SW 1271 (cell line): ENCODE data around the gene ACAD11.
"Not testable (repeated sequence)": the region's sequence is repeated elsewhere in the genome, so short reads cannot be mapped to it uniquely, and the experiment has no call there.

Experiments used
- DNase-seq, 2 experiments: peaks; one replicate each; lab custom pipeline; 2025; lab: John Stamatoyannopoulos, UW

The ACAD11 gene

DNA sequence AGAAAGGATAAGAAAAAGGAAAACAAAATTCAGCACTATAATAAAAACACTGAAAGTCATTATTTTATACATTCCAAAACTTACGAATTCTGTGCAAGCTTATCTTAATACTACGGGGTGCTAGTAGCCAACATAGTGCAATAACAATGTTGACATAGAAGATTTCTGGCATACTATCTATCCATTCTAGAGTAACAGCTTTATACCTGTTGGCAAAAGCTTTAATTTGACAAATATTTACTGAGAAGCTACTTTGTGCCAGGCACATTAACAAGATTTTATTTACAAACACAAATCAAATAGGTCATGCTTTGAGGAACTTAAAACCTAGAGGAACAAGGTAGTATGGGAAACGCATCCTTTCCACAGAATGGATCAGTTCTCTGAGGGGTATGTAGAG, 61.4 kb downstream of the ACAD11 start:
- no peak for DNase-seq

DNA sequence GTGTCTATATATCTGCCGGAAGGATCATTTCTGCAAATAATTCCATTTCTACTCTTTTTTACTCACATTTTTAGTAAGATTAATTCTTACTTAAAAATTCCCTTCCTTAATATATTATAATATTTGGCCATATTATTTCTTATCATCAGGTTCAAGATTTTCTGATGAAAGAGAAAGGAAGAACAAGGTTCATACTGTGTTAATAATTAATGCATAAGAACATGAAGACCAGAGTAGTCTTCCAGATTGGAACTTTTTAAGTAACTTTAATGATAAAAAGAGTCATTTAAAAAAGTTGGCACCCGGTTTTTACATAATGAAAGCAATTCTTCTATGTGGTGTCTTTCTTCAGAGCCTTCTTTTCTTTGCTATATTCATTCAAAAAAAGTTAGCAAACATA, 61.9 kb downstream of the ACAD11 start:
- DNase-seq = no peak

DNA sequence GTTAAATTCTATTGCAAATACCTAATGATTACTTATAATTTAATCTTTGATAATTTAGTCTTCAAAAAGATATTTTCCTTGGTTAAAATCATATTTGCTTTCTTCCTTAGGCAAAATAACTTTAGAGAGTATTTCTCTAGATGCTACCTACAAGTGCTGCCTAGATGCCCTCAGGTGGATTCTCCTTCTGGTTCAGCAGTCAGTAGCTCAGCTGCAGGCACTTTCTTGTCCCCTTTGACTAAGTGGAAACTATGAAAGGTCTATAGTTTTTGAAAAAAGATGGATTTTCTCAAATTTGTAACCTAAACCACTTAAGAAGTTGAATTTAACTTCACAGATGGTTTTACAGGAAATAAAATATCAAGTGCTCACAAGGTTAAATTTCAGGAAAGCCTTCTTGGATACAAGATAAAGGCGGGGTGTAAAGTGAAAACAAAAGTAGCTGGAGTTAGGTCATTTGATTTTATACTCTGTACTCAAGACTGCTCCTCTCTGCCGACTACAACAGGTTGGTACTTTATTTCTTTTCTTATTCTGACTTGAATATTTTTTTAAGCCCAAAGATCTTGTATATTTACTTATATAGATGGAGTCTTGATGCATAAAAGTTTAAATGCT, 62.7 kb downstream of the ACAD11 start, which contains the start of gene ACKR4:
TSS of gene ACKR4 (plus strand) at position 455 of the 618 bp plus-strand sequence. CDS start 3,128 bp downstream, outside the sequence.
- no peak for DNase-seq

DNA sequence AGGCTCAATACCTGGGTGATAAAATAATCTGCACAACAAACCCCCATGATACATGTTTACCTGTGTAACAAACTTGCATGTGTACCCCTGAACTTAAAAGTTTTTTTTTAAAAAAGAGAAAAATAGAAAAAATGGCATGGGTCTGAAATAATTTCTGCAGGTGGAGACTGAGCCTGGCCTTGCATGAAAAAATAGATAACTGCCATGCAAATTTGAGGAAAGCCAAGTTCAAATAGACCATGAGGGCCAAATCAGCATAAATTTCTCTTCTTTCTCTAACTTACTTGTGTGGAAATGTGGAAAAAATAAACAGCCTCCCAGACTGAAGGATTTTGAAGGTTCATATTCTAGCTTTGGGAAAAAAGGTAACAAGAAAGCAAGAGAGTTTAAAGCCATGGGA, 63.3 kb downstream of the ACAD11 start:
- no peak for DNase-seq

DNA sequence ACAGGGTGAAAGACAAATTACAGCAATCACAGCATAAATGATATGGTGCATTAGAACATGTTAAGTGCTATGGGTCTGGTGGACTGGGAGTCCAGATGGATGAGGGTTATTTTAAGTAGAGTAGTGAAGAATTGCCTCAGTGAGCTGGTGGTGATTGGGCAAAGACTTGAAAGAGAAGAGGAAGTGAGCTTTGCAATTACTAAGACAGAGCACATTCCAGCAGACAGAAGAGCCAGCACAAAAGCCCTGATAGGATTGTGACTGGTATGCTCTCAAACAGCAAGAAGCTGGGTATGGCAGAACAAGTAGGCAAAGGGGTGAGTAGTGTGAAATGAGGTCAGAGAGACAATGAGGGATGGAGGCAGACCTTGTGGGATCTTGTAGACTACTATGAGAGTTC, 64.6 kb downstream of the ACAD11 start:
- peak in 1 of 2 experiments; percentile 5 for DNase-seq

DNA sequence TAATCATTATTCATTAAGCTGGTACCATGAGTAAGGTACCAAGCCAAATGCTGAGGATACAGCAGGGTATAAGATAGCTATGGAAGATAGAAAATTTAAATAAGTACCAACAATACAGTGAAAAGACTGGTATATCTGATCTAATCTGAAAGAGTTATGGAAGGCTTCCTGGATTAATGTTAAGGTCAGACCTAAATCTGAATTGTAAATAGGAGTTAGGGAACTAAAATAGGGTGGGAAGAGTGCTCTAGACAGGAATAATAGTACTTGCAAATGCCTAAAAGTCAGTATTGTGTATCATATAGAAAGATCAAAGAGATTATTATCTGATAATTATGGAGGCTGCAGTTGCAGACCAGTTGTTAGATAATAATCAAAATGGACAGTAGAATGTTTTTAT, 65.1 kb downstream of the ACAD11 start:
- DNase-seq = no peak

DNA sequence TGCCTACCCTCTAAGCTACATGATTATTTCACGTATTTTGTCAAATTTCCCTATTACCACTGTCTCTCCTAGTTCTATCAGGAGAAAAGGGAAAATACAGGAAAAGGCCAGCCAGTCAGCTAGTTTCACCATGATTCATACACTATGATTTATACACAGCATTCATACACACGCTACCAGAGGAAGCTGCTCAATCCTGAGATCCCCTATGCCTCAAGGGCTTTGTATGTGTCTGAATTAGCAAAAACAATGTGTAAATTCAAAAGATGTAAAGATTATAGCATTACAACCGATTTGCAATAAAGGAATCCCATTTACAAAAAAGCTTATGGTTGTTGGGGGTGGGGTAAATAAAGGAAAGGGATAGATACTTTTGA, 65.7 kb downstream of the ACAD11 start:
- peak; percentile 8 to 76 for DNase-seq

DNA sequence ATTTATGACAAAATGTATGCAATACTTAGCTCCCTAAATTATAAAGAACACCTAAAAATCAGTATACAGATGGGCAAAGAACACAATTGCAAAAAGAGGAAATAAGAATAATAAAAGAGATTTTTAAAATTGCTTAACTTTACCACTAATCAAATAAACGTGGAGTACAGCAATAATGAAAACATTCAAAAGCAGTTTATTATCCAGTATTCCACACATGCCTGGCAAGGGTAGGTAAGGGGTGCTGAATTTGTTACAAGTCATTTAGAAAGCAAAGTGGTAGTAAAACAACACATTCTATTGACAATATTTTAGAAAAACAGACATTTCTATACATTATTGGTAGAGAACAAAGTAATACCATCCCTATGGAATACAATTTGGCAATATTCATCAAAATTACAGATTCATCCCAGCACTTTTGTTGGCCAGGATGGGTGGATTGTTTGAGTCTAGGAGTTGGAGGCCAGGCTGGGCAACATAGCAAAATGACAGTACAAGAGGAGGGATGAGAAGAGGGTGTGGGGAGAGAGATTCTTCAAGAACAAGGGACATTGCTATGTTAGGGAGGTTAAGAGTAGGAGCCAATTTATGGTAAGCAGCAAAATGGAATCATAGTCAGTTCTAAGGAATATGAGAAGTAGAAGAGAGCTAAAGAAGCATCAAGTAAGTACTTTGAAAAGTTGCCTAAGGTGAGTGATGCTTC, 66.2 kb downstream of the ACAD11 start:
- DNase-seq = no peak

DNA sequence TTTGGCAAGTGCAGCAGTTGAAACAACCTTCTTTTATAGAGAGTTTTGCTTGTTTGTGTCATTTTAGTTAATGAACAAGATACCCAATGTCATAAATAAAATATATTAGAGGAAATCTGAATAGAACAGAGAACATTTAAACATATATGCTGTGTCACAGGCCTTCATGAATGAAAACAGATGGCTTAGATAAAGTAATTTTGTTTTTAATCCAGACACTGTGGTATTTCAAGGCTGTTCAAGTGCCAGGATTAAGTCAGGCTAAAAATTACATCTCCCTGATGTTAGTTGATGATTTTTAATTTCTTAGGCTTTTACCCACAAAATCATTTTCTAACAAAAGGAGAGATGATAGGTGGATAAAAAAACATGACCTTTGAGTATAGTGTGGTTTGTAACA, 67.4 kb downstream of the ACAD11 start:
- no peak for DNase-seq

DNA sequence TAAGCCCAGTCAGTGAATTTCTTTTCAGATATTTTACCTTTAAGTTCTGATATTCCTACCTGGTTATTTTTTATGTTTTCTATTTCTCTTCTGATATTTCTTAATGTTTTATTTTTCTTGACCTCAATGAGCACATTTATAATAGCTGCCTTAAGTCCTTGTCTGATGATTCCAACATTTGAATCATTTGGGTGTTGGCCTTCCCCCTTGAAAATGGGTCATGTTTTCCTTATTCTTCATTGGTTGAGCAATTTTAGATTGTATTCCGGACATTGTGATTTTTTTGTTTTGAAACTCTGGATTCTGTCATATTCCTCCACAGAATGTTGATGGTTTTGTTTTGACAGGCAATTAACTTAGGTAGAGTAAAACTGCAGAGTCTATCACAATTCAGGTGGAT, 72.2 kb downstream of the ACAD11 start:
- DNase-seq = no peak

DNA sequence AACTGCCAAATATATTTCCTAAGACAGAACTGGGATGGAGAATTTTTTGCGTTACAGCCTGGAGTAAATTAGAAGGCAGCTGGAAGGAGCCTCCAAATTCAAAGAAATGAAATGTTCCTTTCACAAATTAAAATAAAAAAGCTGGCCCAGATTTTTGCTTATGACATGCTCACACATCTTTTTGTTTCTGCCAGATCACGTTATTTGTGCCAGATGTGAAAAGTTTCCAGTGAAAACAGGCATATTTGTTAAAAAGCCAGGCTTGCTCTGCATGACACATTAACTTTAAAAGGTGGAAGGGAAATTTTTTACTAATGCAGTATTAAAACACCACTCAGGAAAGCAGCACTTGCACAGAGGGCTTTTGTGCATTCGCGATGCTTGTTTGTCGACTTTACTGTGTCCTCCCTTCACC, 85.8 kb downstream of the ACAD11 start:
- DNase-seq = no peak

DNA sequence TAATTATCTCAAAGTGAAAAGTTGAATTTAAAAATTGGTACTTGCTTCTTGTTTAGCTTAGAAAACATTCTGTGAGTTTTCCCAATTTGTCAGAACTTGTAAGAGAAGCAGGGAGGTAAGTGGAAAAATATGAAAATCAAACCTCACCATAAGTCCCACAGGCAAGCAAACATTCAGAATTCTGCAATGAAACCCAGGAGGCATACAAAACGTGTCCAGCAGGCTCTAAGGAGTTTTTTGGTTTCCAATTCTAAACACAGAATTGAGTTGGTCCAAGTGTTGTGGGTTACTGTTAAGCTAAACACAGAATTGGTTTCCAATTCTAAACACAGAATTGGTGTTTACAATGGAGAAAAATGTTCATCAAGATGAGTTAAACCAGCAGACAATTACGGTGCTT, 89.6 kb downstream of the ACAD11 start:
- no peak for DNase-seq

DNA sequence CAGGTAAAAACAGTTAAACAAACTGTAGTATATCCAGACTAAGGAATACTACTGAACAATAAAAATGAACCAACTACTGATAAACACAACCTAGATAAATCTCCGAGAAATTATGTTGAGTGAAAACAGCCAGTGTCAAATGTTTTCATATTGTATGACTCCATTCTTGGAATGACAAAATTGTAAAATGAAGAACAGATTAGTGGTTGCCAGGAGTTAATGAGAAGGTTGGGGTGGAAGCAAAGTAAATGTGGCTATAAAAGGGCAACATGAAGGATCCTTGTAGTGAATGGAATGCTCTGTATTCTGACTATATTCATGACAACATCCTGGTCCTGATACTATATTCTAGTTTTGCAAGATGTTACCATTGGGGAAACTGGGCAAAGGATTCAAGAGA, 90.0 kb downstream of the ACAD11 start:
- no peak for DNase-seq

DNA sequence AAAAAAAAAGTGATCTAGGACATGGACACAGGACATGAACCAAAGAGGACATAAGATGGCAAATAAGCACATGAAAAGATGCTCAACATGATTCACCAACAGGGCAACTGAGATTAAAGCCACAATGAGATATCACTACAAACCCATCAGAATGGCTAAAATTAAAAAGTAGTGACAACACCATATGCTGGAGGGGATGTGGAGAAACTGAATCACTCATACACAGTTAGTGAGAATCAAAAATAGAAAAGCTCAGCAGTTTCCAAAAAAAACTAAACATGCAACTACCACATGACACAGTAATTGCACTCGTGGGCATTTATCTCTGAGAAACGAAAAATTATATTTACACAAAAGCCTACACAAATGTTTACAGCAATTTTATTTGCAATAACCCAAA, 90.5 kb downstream of the ACAD11 start:
- no peak for DNase-seq

DNA sequence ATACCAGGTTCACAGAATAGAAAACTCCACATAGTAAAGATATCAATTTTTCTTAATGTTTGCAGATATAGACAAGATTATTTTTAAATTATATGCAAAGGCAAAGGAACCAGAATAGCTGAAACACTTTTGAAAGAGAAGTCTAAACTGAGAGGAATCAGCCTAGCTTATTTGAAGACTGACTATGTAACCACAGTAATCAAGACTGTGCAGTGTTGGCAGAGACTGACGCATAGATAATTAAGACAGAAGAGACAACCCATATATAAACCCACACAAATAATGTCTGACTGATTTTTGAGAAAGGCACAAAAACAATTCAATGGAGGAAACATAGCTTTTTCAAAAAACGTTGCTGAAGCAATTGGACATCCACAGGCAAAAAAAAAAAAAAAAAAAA, 91.2 kb downstream of the ACAD11 start:
- no peak for DNase-seq

DNA sequence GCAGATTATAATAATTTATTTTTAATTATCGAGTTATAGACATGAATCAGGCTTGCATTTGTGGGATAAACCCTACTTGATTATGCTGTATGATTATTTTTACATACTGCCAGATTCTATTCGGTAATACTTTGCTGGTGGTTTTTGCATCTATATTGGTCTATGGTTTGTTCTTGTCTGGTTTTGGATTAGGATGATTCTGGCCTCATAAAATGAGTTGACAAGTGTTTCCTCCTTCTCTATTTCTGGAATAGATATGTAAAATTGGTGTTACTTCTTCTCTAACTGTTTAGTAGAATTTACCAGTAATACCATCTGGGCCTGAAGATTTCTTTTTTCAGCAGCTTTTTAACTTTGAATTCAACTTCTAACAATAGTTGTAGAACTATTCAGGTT, 95.5 kb downstream of the ACAD11 start:
- DNase-seq = no peak

DNA sequence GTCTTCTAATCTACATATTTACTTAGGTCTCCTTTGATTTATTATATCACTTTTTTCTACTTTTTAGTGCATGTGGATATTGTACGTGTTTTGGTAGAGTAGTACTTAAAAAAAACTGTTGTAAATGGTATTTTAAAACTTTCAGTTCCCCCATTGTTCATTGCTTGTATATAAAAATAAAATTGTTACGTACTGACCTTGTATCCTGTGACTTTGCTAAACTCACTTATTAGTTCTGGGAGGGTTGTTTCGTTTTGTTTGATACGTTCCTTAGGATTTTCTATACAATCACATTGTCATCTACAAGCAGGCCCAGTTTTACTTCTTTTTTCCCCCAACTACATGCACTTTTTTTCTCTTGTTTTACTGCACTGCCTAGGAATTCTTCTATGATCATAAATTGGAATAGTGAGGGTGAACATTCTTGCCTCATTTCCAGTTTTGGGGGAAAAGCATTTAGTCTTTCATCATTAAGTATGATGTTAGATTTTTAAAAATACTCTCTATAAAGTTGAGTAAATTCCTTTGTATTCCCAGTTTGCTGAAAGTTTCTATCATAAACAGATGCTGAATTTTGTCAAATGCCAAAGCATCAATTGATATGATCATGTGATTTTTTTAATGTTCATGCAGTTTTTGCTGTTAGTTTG, 96.1 kb downstream of the ACAD11 start:
- DNase-seq = no peak

DNA sequence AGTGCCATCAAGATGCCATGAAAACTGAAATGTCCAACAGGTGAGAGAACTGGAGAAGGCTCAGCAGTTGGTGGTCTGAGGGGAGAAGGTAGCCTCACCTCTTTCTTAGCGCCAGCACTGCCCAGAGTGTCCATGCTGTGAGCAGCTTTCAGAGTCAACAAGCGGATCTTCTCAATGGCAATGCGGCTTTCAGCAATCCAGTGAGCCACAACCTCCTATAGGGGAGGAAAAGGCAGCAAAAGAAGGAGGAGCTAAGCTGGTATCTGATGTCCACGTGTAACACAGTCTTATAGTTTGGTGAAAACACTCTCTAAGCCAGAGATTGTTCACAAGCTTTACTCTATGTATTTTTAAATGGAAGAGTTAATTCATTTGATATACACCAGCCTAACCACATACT, 98.6 kb downstream of the ACAD11 start:
- DNase-seq = no peak

DNA sequence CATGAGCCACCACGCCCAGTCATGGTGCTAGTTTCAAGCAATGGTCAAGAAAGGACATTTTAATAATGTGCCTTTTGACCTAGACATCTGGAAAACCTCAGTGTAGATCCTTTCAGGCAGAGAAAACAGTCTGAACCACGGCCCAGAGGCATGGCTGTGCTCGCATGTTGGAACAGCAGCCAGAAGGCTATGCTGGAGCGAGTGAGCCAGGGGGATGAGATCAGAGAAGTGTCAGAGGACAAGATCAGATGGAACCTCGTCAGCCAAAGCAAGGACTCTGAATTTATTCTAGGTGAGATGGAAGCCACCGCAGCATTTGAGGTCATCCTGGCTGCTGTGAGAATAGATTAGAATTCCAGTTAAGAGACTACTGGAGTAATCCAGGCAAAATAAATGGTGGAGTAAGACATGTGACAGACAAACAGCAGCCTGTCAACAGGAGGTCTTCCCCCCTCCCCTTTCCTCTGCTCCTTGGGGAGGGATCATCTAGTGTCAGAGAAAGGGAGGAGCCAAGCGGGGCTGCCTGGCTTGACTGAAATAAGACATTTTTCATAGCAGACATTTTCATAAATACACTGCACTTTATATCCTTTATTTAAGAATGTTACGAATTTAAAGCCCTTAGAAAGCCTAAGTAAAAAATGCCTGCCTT, 103.0 kb downstream of the ACAD11 start:
- no peak for DNase-seq

DNA sequence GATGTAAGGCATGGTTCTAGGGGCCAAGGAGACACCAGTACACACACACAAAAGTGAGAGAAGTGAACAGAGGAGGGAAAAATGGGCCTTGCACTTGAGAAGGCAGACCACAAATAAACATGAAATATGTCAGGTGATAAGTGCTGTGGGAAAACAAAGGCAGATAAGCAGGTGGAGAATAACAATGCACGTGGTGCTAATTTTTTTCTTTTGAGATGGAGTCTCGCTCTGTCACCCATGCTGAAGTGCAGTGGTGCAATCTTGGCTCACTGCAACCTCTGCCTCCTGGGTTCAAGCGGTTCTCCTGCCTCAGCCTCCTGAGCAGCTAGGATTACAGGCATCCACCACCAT, 103.6 kb downstream of the ACAD11 start:
- not testable (repeated sequence) for DNase-seq

DNA sequence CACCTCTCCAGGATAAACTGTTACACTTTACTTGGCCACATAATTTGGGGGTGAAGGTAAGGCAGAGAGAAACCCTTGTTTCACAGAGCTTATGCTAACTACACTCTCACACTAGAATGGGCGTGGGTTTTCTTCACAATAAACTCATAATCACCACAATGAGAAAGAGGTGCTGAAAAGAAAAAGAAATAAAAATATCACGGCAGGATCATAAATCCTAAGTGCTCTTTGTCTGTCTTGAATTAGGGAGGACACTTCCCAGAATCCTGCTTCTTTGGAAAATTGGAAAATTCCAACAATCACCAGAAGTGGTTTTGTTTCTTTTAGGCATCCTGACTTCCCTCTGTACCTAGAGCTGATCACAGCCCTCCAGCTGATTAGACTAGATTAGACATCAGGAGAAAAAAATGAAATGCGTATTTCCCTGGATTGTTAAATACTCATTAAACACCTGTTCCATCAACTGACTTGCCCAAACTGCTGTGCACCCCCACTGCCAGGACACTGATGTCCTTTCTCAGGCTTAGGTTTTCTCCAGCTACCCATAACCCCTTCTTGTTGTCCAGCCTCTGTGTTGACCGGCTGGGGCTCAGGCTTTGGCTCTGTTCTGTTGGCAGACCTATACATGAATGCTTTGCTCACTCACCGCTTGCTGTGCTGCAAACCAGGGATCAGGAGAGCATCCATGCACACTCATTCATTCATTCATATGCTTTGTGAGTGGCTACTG, 104.1 kb downstream of the ACAD11 start:
- no peak for DNase-seq

DNA sequence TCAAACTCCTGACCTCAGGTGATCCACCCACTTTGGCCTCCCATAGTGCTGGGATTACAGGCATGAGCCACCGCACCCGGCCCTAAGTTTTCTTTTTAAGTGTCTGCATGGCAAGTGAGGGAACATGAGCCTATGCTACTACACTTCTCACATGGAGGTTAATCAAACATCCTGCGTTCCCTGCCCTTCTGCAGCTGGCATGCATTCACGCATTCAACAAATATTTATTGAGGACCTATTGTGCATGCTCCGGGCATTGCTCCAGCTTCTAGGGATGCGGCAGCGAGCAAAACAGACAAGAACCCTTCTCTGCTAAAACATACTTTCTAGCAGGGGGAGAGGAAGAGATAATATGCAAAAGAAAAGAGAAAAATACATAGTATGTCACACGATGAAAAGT, 105.2 kb downstream of the ACAD11 start:
- DNase-seq = no peak
